NCI-H524 treated with DMSO at 0.1 percent for 48 hours (cell line): Measurements from ENCODE around the gene GSTP1.
"Not testable (repeated sequence)": the region's sequence is repeated elsewhere in the genome, so short reads cannot be mapped to it uniquely, and the experiment has no call there.

ENCODE experiments used
- DNase-seq: peaks from one replicate; lab custom pipeline; 2025; lab: John Stamatoyannopoulos, UW

The GSTP1 gene

GRCh38 chr11:67597458-67597857 lies 13.8 kb downstream of the GSTP1 start:
- DNase-seq: not testable (repeated sequence)

- DNase-seq: not testable (repeated sequence)
Measured at GRCh38 chr11:67597963-67598362, 14.4 kb downstream of the GSTP1 start.

GRCh38 chr11:67599149-67599548 lies 15.5 kb downstream of the GSTP1 start:
- no peak for DNase-seq

GRCh38 chr11:67600324-67601029 lies 16.9 kb downstream of the GSTP1 start:
- no peak for DNase-seq

- no peak for DNase-seq
Measured at GRCh38 chr11:67601098-67601497, 17.5 kb downstream of the GSTP1 start.

GRCh38 chr11:67604119-67604518 lies 20.5 kb downstream of the GSTP1 start:
- not testable (repeated sequence) for DNase-seq

- peak; percentile 46 for DNase-seq
Measured at GRCh38 chr11:67604815-67605214, 21.2 kb downstream of the GSTP1 start.

- DNase-seq: peak; percentile 46
Measured at GRCh38 chr11:67605231-67606011, 21.8 kb downstream of the GSTP1 start.

GRCh38 chr11:67606093-67606491 lies 22.5 kb downstream of the GSTP1 start:
- no peak for DNase-seq

- peak; percentile 53 for DNase-seq
Measured at GRCh38 chr11:67606492-67607295, 23.1 kb downstream of the GSTP1 start, which contains the start of gene NDUFV1. Gene NDUFV1, plus strand, starts transcription at chr11:67606936. Its CDS starts 69 bp downstream, at chr11:67607005.

- no peak for DNase-seq
Measured at GRCh38 chr11:67607507-67607906, 23.9 kb downstream of the GSTP1 start.

GRCh38 chr11:67608486-67608885 lies 24.9 kb downstream of the GSTP1 start:
- DNase-seq: no peak

- no peak for DNase-seq
Measured at GRCh38 chr11:67609316-67609715, 25.7 kb downstream of the GSTP1 start.

GRCh38 chr11:67610302-67610868 lies 26.8 kb downstream of the GSTP1 start:
- DNase-seq: no peak

GRCh38 chr11:67611165-67611564 lies 27.6 kb downstream of the GSTP1 start:
- no peak for DNase-seq

GRCh38 chr11:67611704-67612587 lies 28.3 kb downstream of the GSTP1 start:
- no peak for DNase-seq

GRCh38 chr11:67612751-67613150 lies 29.1 kb downstream of the GSTP1 start:
- no peak for DNase-seq

GRCh38 chr11:67613313-67613959 lies 29.8 kb downstream of the GSTP1 start:
- DNase-seq: no peak

GRCh38 chr11:67613960-67614715 lies 30.5 kb downstream of the GSTP1 start:
- DNase-seq: no peak
